HL-60 (cell line): ENCODE measurements around the gene MX2.

Experiments
- CTCF ChIP-seq: IDR thresholded peaks from one replicate; pipeline ENCODE4 v1.5.1; 2011; ENCODE audit warnings: low read length, control low read depth, inconsistent platforms; ENCODE audit not compliant: insufficient read depth
- GABPA ChIP-seq: IDR thresholded peaks from 2 replicates; pipeline ENCODE4 v1.6.1; 2012; ENCODE audit warnings: low read depth
- POLR2AphosphoS5 ChIP-seq: IDR thresholded peaks from 2 replicates; pipeline ENCODE4 v1.6.1; 2012; ENCODE audit warnings: low read depth
- TF ChIP-seq, protein P1 (sequence below): IDR thresholded peaks from 2 replicates; pipeline ENCODE4 v1.6.1; 2012; ENCODE audit warnings: low read depth; ENCODE audit not compliant: insufficient replicate concordance

DNA sequence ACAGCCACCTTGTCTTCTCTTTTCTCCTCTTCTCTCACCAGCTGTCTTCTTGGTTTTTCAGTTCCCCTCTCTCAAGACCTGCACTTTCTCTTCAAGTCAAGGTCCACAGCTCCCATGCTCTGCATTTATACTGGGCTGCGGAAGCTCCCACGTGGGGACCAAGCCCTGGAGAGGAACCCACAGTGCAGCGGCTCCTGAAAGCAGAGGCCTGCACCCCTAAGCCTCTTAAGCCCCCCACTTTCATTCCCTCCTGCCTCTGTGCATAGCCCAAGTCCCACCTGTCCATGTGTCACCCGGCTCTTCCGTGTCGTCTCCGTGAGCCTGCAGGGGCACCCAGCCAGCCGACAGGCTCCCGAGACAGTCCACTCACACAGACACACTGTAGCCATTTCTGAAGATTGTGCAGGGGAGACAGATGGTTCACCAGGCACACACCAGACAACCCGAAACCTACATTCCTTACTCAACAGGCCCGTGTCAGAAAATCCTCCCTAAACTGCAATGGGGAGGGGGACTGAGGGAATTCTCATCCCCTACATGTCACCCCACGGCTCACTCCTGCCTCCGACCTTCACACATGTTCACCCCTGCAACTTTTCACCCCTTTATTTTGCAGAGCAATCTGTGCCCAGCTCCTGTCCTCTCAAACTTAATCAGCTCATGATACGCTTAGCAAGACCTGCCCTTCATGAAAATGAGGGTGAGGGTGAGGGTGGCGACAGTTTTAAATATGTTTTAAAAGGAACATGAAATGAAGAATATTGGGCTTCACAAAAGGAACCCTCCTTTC lies 6.3 kb downstream of the MX2 start:
- TF ChIP-seq GABPA: no peak
- TF ChIP-seq CTCF: no peak
- TF ChIP-seq, protein P1, sequence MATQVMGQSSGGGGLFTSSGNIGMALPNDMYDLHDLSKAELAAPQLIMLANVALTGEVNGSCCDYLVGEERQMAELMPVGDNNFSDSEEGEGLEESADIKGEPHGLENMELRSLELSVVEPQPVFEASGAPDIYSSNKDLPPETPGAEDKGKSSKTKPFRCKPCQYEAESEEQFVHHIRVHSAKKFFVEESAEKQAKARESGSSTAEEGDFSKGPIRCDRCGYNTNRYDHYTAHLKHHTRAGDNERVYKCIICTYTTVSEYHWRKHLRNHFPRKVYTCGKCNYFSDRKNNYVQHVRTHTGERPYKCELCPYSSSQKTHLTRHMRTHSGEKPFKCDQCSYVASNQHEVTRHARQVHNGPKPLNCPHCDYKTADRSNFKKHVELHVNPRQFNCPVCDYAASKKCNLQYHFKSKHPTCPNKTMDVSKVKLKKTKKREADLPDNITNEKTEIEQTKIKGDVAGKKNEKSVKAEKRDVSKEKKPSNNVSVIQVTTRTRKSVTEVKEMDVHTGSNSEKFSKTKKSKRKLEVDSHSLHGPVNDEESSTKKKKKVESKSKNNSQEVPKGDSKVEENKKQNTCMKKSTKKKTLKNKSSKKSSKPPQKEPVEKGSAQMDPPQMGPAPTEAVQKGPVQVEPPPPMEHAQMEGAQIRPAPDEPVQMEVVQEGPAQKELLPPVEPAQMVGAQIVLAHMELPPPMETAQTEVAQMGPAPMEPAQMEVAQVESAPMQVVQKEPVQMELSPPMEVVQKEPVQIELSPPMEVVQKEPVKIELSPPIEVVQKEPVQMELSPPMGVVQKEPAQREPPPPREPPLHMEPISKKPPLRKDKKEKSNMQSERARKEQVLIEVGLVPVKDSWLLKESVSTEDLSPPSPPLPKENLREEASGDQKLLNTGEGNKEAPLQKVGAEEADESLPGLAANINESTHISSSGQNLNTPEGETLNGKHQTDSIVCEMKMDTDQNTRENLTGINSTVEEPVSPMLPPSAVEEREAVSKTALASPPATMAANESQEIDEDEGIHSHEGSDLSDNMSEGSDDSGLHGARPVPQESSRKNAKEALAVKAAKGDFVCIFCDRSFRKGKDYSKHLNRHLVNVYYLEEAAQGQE: no peak
- TF ChIP-seq POLR2AphosphoS5: no peak
